Stimulated activated naive CD4-positive, alpha-beta T cell treated with Interleukin-2 at 50 U/mL for 16 hours (primary cell): ENCODE results near the gene NAPSA.
"Not testable (repeated sequence)": the region's sequence is repeated elsewhere in the genome, so short reads cannot be mapped to it uniquely, and the experiment has no call there.

Source experiments
- DNase-seq: peaks from one replicate; lab custom pipeline; 2025; lab: John Stamatoyannopoulos, UW

Gene NAPSA

GRCh38 chr19:50358483-50359327, 6.7 kb downstream of the NAPSA start:
- peak; percentile 65 for DNase-seq

DNA sequence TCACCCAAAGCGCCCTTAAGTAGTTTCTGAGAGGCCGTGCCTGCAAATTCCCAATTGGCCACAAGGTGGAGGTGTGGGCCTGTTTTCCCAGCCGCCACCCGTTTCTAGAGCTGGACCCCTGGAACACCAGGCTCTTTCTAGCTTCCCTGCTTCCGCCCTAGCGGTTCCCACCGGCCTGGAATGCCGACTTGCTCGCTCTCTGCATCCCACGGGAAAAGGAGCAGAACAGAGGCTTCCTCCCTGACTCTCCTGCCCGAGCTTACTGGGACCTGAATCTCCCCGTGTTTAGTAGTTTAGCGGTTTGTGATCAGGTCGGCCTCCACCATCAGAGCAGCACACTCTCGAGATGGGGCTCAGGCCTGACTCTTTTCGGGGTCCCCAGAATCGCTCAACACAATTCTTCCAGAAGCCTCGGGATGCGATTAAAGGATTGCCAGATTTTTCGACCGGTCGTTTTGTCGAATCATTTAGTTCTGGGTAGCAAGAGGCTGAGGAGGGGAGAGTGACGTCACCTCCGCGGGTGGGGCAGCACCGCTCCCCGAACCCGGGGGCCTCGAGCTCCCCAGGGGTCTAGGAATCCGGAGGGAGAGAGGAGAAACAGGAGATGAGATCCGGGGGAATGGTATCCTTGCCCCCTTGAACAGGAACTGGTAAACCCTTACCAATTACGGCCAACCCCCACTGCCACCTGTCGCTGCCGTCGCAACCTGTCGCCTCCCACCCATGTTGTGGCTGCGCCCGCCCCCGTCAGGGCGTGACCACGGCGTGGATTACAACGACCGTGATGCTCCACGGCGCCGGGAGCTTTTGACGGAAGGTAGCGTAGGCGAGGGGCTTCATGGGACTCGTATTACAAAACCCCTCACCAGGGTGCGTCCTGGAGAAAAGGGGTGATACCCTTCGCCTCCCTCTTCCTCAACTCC, 8.0 kb downstream of the NAPSA start:
- DNase-seq, result peak; percentile 79

- no peak for DNase-seq
Observed at GRCh38 chr19:50356691-50357177, 8.7 kb downstream of the NAPSA start.

GRCh38 chr19:50353487-50353880, 12.0 kb downstream of the NAPSA start:
- not testable (repeated sequence) for DNase-seq

- no peak for DNase-seq
Observed at GRCh38 chr19:50352242-50352641, 13.2 kb downstream of the NAPSA start.

- DNase-seq, result no peak
Observed at GRCh38 chr19:50349277-50350057, 16.0 kb downstream of the NAPSA start.

- peak; percentile 22 for DNase-seq
Observed at GRCh38 chr19:50347089-50347581, 18.3 kb downstream of the NAPSA start.

GRCh38 chr19:50344661-50345318, 20.6 kb downstream of the NAPSA start:
- DNase-seq, result no peak

GRCh38 chr19:50341091-50341564, 24.3 kb downstream of the NAPSA start:
- DNase-seq, result no peak

DNA sequence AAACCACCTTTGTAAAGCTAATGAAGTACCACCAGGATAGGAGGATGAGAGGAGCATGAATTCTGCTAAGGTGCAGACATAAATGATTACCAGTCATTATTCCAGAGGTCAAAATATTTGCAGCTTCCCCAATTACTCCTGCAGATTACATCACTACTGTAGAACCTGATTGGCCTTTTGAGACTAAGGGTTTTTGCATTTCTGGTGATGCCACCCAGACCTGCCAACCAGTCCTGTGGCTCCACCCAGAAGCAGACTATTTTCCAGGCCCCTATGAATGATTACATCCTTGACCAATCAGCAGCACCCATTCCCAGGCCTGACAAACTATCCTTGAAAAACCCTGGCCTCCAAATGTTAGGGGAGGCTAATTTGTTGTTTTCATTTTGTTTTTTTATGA, 25.1 kb downstream of the NAPSA start:
- no peak for DNase-seq

- DNase-seq, result not testable (repeated sequence)
Observed at GRCh38 chr19:50337031-50337430, 28.4 kb downstream of the NAPSA start.

DNA sequence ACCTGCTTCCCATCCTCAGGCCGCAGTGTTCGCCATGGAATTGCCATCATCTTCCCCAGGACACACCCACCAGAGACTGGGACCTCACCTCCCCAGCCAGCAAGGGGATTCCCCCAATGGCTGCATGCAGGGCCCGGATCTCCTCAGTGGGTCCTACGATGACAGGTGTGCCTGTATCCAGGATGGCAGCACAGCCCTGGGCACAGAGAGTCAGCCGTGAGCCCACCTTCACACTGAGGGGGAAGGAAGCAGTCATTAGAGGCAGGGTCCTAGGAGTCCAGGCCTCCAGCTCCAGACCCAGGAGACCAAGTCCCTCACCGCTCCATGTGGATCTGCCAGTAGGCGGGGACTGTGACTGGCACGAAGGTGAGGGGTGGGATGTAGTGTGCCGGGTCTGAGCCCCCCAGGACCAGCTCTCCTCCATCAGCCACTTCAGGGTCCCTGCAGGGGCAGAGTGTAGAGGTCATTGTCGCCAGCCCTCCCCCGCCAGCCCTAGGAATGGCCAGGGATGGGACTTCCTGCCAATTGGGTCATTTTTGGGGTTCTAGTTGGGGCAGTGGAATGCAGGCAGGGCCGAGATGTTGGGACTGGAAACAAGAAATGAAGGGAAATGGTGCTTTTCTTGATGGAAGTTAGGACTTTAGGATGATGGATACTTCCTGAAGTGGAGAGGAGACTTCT, 30.6 kb downstream of the NAPSA start:
- no peak for DNase-seq

- DNase-seq, result peak; percentile 76
Observed at GRCh38 chr19:50333737-50334617, 31.5 kb downstream of the NAPSA start.

GRCh38 chr19:50333235-50333736, 32.2 kb downstream of the NAPSA start:
- peak; percentile 88 for DNase-seq

GRCh38 chr19:50332244-50333038, 33.0 kb downstream of the NAPSA start:
- no peak for DNase-seq

- DNase-seq, result no peak
Observed at GRCh38 chr19:50331994-50332243, 33.5 kb downstream of the NAPSA start.

- DNase-seq, result no peak
Observed at GRCh38 chr19:50331221-50331993, 34.0 kb downstream of the NAPSA start.
